ENCODE data around the gene CHRNG. TPM values are rescaled to one million over a fixed set of nuclear protein-coding genes. Genes with fewer than 3 reads are reported as not detected.

The CHRNG gene
- polyA plus RNA-seq, 2 of the 4 experiments (the other 2 are of a cell fraction), result not detected

DNA sequence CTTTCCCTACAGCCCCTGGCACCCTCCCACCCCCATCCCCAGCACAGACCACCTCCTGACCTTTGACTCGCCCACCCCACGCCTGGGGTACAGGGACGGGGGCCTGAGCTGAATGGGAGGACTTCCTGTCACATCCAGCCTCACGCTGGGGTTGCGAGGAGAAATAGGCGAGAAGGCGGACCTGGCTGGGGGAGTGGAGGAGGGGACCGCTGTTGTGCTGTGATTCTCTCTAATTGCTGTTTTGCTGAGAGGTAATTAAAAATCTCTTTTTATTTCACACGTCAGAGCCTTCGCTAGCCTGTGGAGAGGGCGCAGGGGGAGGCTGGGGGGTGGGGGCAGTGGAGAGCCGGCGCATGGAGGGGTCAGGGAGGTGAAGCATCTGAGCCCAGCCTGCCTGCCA is 42.1 kb upstream of the CHRNG start:
- POLR2A ChIA-PET, result no interaction called here
- TF ChIP-seq TP53 (CRISPR knock-in tag; IDR thresholded peaks at IDR 0.05), result no peak
- TF ChIP-seq, protein P1, sequence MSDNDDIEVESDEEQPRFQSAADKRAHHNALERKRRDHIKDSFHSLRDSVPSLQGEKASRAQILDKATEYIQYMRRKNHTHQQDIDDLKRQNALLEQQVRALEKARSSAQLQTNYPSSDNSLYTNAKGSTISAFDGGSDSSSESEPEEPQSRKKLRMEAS (IDR thresholded peaks at IDR 0.05), result no peak
- TF ChIP-seq, protein P2, sequence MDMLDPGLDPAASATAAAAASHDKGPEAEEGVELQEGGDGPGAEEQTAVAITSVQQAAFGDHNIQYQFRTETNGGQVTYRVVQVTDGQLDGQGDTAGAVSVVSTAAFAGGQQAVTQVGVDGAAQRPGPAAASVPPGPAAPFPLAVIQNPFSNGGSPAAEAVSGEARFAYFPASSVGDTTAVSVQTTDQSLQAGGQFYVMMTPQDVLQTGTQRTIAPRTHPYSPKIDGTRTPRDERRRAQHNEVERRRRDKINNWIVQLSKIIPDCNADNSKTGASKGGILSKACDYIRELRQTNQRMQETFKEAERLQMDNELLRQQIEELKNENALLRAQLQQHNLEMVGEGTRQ (IDR thresholded peaks at IDR 0.05), result no peak
- TF ChIP-seq CBX2 (IDR thresholded peaks at IDR 0.05; ENCODE audit: borderline replicate concordance, low read depth), result no peak
- TF ChIP-seq, protein P3, sequence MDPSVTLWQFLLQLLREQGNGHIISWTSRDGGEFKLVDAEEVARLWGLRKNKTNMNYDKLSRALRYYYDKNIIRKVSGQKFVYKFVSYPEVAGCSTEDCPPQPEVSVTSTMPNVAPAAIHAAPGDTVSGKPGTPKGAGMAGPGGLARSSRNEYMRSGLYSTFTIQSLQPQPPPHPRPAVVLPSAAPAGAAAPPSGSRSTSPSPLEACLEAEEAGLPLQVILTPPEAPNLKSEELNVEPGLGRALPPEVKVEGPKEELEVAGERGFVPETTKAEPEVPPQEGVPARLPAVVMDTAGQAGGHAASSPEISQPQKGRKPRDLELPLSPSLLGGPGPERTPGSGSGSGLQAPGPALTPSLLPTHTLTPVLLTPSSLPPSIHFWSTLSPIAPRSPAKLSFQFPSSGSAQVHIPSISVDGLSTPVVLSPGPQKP (IDR thresholded peaks at IDR 0.05; ENCODE audit: low read depth, low read length), result no peak
- TF ChIP-seq FOSB (CRISPR knock-in tag; IDR thresholded peaks at IDR 0.05), result no peak
- 92% methylated on average over 9 of the region's 13 CpGs for WGBS (ENCODE audit: missing lambda C conversion rate)
- no peak for FAIRE-seq
- Histone ChIP-seq H3K4me2 (no peak overlapping the region), H3K4me1 (peaks cover 10% of the 10 kb centered on the region), H3K27ac (no peak overlapping the region), H3K4me3 (no peak overlapping the region), H3K9me3 (no peaks in the 10 kb centered on the region)
- DNase-seq (ENCODE audit: low read depth in 1 of 2, low spot score in 1 of 2), result no peak
- no peak for ATAC-seq
- CTCF ChIA-PET, result interaction anchor here (1.6 kb wide), 1 partner anchor 27 kb away, joined by 4 read pairs; no protein-coding TSS in a partner anchor

- no peak overlapping the region for H3K27ac ChIP-seq
- CTCF ChIA-PET, result interaction anchor here (1.4 kb wide), 1 partner anchor 25 kb away, joined by 5 read pairs; no protein-coding TSS in a partner anchor
- ATAC-seq (no peak), DNase-seq (ENCODE audit: low read depth in 1 of 2, low spot score in 1 of 2) (no peak), FAIRE-seq (no peak)
- H3K9me3 ChIP-seq, result no peaks in the 10 kb centered on the region
- H3K4me2 ChIP-seq, result no peak overlapping the region
- H3K4me3 ChIP-seq, result no peak overlapping the region
- H3K4me1 ChIP-seq, result peaks cover 21% of the 10 kb centered on the region
- POLR2A ChIA-PET, result no interaction called here
- no peak for TF ChIP-seq KDM5A (IDR thresholded peaks at IDR 0.05)
- no peak for TF ChIP-seq EHF (CRISPR knock-in tag; IDR thresholded peaks at IDR 0.05)
- no peak for TF ChIP-seq HDAC2 (IDR thresholded peaks at IDR 0.05)
- TF ChIP-seq FOXS1 (CRISPR knock-in tag; IDR thresholded peaks at IDR 0.05), result no peak
- TF ChIP-seq EP300 (IDR thresholded peaks at IDR 0.05), result no peak
- no peak for TF ChIP-seq HES2 (IDR thresholded peaks at IDR 0.05)
- no peak for TF ChIP-seq HMGXB4 (CRISPR knock-in tag; IDR thresholded peaks at IDR 0.05; ENCODE audit: borderline replicate concordance)
- TF ChIP-seq MYC (IDR thresholded peaks at IDR 0.05; ENCODE audit: borderline replicate concordance, low read length), result no peak
- no peak for TF ChIP-seq TP53 (CRISPR knock-in tag; IDR thresholded peaks at IDR 0.05)
- no peak for TF ChIP-seq GATA3 (IDR thresholded peaks at IDR 0.05; ENCODE audit: borderline replicate concordance)
- TF ChIP-seq NPAS2 (CRISPR knock-in tag; IDR thresholded peaks at IDR 0.05; ENCODE audit: borderline replicate concordance), result no peak
- no peak for TF ChIP-seq CTCF (IDR thresholded peaks at IDR 0.05)
- no peak for TF ChIP-seq HOXB5 (CRISPR knock-in tag; IDR thresholded peaks at IDR 0.05)
- 77% methylated on average over 3 of the region's 3 CpGs for whole genome bisulfite sequencing (ENCODE audit: missing lambda C conversion rate)
Measured at GRCh38 chr2:232498452-232498851, 41.0 kb upstream of the CHRNG start.

Data from A549 (cell line).